Suppressor macrophage treated with lipopolysaccharide for 1 hour (primary cell): Measurements from ENCODE around the gene BBOX1.
"Not testable (repeated sequence)": the region's sequence is repeated elsewhere in the genome, so short reads cannot be mapped to it uniquely, and the experiment has no call there.

Source experiments
- DNase-seq, 3 donors: peaks; one replicate each; pipeline ENCODE4 v3.0.0-alpha.2; 2020 to 2022

Gene BBOX1

GRCh38 chr11:27085605-27086004 lies 45.0 kb downstream of the BBOX1 start:
- no peak for DNase-seq

GRCh38 chr11:27087432-27087831 lies 46.8 kb downstream of the BBOX1 start:
- DNase-seq = no peak

- no peak for DNase-seq
These were observed 47.7 kb downstream of the BBOX1 start for GRCh38 chr11:27088353-27088752.

DNA sequence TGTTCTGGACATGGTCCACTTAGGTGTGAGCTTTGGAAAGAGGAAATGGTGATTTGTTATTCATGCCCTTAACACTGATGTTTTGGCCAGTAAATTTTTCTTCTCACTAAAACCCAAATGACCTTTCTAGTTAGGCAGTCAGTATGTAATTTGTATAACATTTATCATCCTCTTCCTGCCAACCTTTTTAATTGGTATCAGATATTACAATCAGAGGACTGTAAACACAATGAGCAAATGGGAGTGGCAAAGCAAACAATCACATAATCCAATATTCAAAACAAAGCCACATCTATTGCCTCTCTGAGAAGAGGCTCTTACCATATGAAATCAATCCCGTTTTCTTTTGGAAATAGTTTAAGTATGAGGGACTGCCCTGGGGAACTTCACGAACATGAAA lies 49.1 kb downstream of the BBOX1 start:
- DNase-seq = no peak

GRCh38 chr11:27090357-27090948 lies 49.8 kb downstream of the BBOX1 start:
- DNase-seq = not testable (repeated sequence)

GRCh38 chr11:27094120-27094519 lies 53.5 kb downstream of the BBOX1 start:
- no peak for DNase-seq

- DNase-seq = no peak
These were observed 54.4 kb downstream of the BBOX1 start for GRCh38 chr11:27095059-27095458.

DNA sequence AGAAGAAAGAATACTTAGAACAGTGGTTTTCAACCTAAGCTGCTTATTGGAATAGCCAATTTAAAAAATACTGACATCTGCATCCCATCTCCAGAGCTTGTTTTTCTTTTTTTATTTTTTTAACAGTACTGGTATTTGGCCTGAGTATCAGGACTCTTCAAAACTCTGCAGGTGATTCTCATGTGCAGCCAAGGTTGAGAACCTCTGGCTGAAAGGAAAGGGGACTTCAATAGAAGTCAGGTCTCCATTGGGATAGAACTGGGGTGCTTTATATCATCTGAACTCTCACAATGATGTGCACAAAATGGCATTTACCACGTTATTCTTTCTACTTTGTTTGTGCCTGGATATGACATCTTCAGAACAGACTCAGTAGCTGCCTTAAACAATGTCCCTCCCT lies 55.3 kb downstream of the BBOX1 start:
- DNase-seq = no peak

- DNase-seq = no peak
These were observed 56.9 kb downstream of the BBOX1 start for GRCh38 chr11:27097551-27097950.

- no peak for DNase-seq
These were observed 59.9 kb downstream of the BBOX1 start for GRCh38 chr11:27100534-27100933.

DNA sequence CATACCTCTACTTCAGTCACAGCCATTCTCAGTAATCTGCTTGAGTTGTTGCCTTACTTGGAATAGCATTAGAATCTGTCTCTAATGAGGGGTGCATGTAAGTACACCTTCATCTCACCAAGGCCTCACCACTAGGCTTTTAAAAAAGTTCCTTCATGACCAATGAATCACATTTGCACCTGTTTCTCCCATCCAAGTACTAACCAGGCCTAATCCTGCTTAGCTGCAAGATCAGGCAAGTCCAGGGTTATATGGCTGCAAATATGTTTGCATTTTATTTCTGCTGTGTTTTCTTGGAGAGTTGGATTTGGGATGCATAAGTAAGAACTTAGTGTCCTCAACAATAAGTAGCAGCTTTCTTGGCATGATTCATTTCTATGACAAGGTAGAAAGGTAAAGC lies 66.9 kb downstream of the BBOX1 start:
- DNase-seq = no peak

DNA sequence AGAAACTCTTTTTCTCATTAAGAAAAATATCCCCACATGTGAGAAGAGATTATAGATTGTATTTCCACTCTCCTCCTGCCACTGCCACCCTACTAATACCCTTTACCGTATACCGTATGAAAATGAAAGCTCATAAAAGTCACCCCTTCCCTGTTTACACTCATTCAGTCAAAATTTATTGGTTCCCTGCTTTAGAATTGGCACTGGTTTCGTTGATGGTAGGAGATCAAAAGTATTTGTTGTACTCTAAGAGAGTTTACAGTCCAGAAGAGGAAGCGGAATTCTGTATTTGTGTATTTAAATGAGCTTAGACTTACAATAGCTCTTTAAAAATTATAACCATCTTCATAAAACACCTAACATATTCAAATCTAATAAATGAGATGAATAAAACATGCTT lies 68.2 kb downstream of the BBOX1 start:
- DNase-seq = no peak

GRCh38 chr11:27111896-27112295 lies 71.3 kb downstream of the BBOX1 start:
- no peak for DNase-seq

DNA sequence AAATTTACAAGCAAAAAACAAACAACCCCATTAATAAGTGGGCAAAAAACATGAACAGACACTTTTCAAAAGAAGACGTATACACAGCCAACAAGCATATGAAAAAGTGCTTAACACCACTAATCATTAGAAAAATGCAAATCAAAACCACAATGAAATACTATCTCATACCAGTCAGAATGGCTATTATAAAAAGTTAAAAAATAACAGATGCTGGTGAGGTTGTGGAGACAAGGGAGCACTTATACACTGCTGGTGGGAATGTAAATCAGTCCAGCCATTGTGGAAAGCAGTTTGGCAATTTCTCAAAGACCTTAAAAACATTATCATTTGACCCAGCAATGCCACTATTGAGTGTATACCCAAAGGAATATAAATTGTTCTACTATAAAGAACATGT lies 72.3 kb downstream of the BBOX1 start:
- no peak for DNase-seq

DNA sequence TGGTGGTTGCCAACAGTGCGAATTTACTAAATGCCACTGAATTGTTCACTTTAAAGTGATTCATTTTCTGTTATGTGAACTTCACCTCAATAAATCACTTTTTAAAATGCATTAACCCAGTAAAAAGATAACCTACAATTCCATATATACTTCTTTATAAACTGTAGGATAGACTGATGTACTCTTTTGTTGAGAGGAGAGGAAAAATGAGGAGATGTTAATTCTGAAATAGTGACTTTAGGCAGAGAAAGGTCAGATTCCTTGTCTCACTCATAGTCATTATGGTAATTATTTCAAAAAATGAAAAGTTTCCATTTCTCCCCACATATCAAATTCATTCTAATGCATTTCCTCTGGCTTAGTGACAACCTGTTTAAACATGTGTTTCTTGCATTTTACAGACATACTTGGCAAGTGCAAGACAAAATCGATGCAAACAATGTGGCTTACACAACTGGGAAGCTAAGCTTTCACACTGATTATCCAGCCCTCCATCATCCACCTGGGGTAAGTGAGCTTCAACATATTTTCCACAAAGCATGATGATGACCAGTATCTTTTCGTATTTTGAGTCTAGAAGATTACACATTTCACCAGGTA lies 74.5 kb downstream of the BBOX1 start:
- DNase-seq = no peak

- DNase-seq = no peak
These were observed 76.1 kb downstream of the BBOX1 start for GRCh38 chr11:27116684-27117083.

- DNase-seq = no peak
These were observed 77.8 kb downstream of the BBOX1 start for GRCh38 chr11:27118371-27118770.

DNA sequence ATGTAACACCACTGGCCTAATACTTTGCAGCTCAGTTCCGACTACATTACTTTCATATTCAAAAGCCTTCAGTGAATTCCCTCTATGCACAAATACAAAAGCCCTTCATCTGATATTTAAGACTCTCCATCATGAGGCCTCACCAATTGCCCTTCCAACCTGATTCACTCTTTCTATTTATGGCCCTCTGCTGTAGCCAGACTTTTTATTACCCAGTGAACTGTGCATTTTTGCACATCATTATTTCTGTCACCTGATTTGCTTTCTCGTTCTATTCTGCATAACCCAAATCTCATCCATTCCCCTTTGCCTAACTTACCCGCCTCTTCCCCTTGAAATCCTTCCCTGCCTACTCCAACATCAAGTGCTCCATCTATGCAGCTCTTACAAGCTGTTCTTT lies 78.3 kb downstream of the BBOX1 start:
- no peak for DNase-seq

GRCh38 chr11:27119396-27119795 lies 78.8 kb downstream of the BBOX1 start:
- DNase-seq = no peak

- no peak for DNase-seq
These were observed 79.6 kb downstream of the BBOX1 start for GRCh38 chr11:27120211-27120610.

- DNase-seq = no peak
These were observed 81.4 kb downstream of the BBOX1 start for GRCh38 chr11:27122001-27122400.

GRCh38 chr11:27124514-27125264 lies 84.1 kb downstream of the BBOX1 start:
- no peak for DNase-seq

GRCh38 chr11:27129686-27130085 lies 89.1 kb downstream of the BBOX1 start:
- no peak for DNase-seq

DNA sequence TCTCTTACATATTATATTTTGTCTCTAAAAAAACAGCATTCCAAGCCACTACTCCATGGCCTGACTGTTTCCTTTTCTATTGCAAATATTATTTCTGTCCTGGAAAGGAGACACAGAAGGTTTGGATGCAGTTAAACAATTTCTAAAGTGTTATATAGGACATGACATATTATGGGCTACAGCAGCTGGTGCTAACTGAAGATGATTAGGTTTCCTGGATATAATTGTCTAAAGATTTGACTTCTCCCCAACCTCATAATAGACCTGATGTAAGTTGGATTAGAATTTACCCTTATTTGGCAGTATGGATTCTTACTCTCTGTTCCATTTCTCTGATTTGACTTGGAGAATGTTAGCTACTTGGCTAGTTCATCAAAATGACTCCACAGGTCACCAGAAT lies 90.2 kb downstream of the BBOX1 start:
- DNase-seq = no peak

- DNase-seq = not testable (repeated sequence)
These were observed 95.3 kb downstream of the BBOX1 start for GRCh38 chr11:27135924-27136329.
